Measurements from ENCODE around the gene TM9SF3.

- no peak for TF ChIP-seq CTCF (IDR thresholded peaks at IDR 0.05)
- no peak for TF ChIP-seq EZH2 (IDR thresholded peaks at IDR 0.05; ENCODE audit: borderline replicate concordance, insufficient read depth, low read depth, low read length, poor library complexity, severe bottlenecking)
Measured at GRCh38 chr10:96529634-96530279, 57.1 kb downstream of the TM9SF3 start.
